Caco-2 (cell line): ENCODE measurements around the gene DRC7. TPM values are rescaled to one million over a fixed set of nuclear protein-coding genes. Genes with fewer than 3 reads are reported as not detected.
"Not testable (repeated sequence)": the region's sequence is repeated elsewhere in the genome, so short reads cannot be mapped to it uniquely, and the experiment has no call there.

Source experiments
- BruUV-seq: library from RNA; stranded (reverse); fragments of 400-500 nt; replicated peaks from 2 replicates; lab custom pipeline; 2021; lab: Mats Ljungman, UMichigan
- CTCF ChIA-PET: fragments of 300-600 bp; sonication (Branson Sonifier 250); formaldehyde crosslinking; loops from one replicate; lab custom pipeline; 2022; ENCODE audit warnings: antibody characterized with exemption; lab: Charles Lee
- POLR2A ChIA-PET: fragments of 300-600 bp; sonication (Branson Sonifier 250); formaldehyde crosslinking; loops from one replicate; lab custom pipeline; 2022; ENCODE audit warnings: antibody characterized with exemption; lab: Charles Lee
- DNase-seq, 2 experiments: peaks; one replicate each; pipeline versions ENCODE4 v3.0.0 to v3.0.0-alpha.2; 2020 to 2022
- H3K27me3 ChIP-seq: replicated peaks from 2 replicates; pipeline ENCODE4 v1.6.0; 2011; ENCODE audit warnings: low read length; ENCODE audit not compliant: control insufficient read depth, insufficient read depth
- H3K36me3 ChIP-seq: 2 replicates; pipeline ENCODE4 v1.5.1; 2011; ENCODE audit warnings: low read length; ENCODE audit not compliant: control insufficient read depth, insufficient read depth
- H3K4me1 ChIP-seq: fragments of 250-450 bp; sonication (Bioruptor Pico); 2 replicates; pipeline ENCODE4 v1.5.1; 2020; ENCODE audit warnings: mild to moderate bottlenecking
- H3K4me3 ChIP-seq: 2 replicates; pipeline ENCODE4 v1.5.1; 2011; ENCODE audit warnings: low read depth, mild to moderate bottlenecking, control low read depth, low read length
- H3K9me3 ChIP-seq: fragments of 250-450 bp; sonication (Bioruptor Pico); 2 replicates; pipeline ENCODE4 v1.5.1; 2020; ENCODE audit warnings: mild to moderate bottlenecking, moderate library complexity
- H3K27ac Mint-ChIP-seq: one replicate; pipeline ENCODE4 v1.8.0; 2022; ENCODE audit warnings: mixed read lengths; ENCODE audit not compliant: unreplicated experiment
- H3K27me3 Mint-ChIP-seq: one replicate; pipeline ENCODE4 v1.8.0; 2022; ENCODE audit warnings: mixed read lengths; ENCODE audit not compliant: insufficient read depth, unreplicated experiment
- H3K36me3 Mint-ChIP-seq: one replicate; pipeline ENCODE4 v1.8.0; 2022; ENCODE audit warnings: mild to moderate bottlenecking, mixed read lengths; ENCODE audit not compliant: insufficient read depth, unreplicated experiment
- H3K4me1 Mint-ChIP-seq: one replicate; pipeline ENCODE4 v1.8.0; 2022; ENCODE audit warnings: low read depth, mixed read lengths; ENCODE audit not compliant: unreplicated experiment
- H3K4me3 Mint-ChIP-seq: one replicate; pipeline ENCODE4 v1.8.0; 2022; ENCODE audit warnings: mild to moderate bottlenecking, moderate library complexity, mixed read lengths; ENCODE audit not compliant: unreplicated experiment
- H3K9me3 Mint-ChIP-seq: one replicate; pipeline ENCODE4 v1.8.0; 2022; ENCODE audit warnings: mixed read lengths; ENCODE audit not compliant: unreplicated experiment
- intact Hi-C: fragments of 100-400 bp; cut with micrococcal nuclease; formaldehyde crosslinking; loops from one replicate; pipeline ENCODE4 v1.10.0; 2022; ENCODE audit not compliant: unreplicated experiment
- total RNA-seq: library from RNA; stranded (reverse); gene quantifications from 2 replicates; pipeline ENCODE4 v1.2.3, GENCODE V29; 2022
- TF ChIP-seq, protein P1 (sequence below), 2 experiments: fragments of 200-600 bp in 1 of 2; IDR thresholded peaks; 1 replicate in 1 of 2; 2 replicates in 1 of 2; pipeline versions ENCODE4 v1.5.1 to v1.8.0; 2011 to 2022; ENCODE audit warnings: antibody characterized with exemption in 1 of 2, control low read depth in 1 of 2, inconsistent platforms in 1 of 2, low read depth in 1 of 2, low read length in 1 of 2, mild to moderate bottlenecking in 1 of 2, moderate library complexity in 1 of 2; ENCODE audit not compliant: insufficient read depth in 1 of 2, severe bottlenecking in 1 of 2, unreplicated experiment in 1 of 2

Gene DRC7
- total RNA-seq, 1 experiment from 2014 or later = 1.1 TPM

DNA sequence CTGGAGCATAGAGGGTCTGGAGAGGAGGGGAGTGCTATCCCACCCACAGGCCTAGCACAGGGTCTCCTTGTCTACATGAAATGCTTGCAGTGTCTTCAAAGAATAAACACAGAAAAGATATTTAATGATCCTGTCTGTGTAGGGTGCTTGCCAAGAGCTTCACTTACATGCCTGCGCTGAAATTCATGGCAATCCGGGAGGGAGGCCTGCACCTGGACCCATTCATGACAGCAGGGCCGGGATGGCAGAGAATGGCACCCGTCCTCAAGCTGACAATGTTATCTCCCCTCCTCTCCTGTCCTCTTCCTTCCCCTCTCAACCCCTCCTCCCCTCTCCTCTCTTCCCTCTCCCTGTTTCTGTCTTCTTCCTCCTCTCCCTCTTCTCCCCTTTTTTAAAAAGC is 24.4 kb upstream of the DRC7 start:
- Mint-ChIP-seq H3K27ac (no peak overlapping the region), H3K27me3 (no peaks in the 10 kb centered on the region), H3K4me1 (no peaks in the 10 kb centered on the region), H3K4me3 (no peak overlapping the region), H3K9me3 (no peaks in the 10 kb centered on the region), H3K36me3 (no peaks in the 10 kb centered on the region)
- POLR2A ChIA-PET = no interaction called here
- no peaks in the 10 kb centered on the region for H3K9me3 ChIP-seq
- DNase-seq = no peak
- no TSS peak for BruUV-seq
- CTCF ChIA-PET = interaction anchor here (0.6 to 1.4 kb wide), 2 partner anchors 193 to 237 kb away, joined by 3 to 4 read pairs; no protein-coding TSS in a partner anchor
- H3K27me3 ChIP-seq = no peaks in the 10 kb centered on the region
- peaks cover 16% of the 10 kb centered on the region for H3K4me1 ChIP-seq
- H3K36me3 ChIP-seq = no peaks in the 10 kb centered on the region
- H3K4me3 ChIP-seq = no peak overlapping the region
- intact Hi-C loops = no loop called here
- TF ChIP-seq, protein P1, sequence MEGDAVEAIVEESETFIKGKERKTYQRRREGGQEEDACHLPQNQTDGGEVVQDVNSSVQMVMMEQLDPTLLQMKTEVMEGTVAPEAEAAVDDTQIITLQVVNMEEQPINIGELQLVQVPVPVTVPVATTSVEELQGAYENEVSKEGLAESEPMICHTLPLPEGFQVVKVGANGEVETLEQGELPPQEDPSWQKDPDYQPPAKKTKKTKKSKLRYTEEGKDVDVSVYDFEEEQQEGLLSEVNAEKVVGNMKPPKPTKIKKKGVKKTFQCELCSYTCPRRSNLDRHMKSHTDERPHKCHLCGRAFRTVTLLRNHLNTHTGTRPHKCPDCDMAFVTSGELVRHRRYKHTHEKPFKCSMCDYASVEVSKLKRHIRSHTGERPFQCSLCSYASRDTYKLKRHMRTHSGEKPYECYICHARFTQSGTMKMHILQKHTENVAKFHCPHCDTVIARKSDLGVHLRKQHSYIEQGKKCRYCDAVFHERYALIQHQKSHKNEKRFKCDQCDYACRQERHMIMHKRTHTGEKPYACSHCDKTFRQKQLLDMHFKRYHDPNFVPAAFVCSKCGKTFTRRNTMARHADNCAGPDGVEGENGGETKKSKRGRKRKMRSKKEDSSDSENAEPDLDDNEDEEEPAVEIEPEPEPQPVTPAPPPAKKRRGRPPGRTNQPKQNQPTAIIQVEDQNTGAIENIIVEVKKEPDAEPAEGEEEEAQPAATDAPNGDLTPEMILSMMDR (IDR thresholded peaks at IDR 0.05; ENCODE audit: insufficient read depth in 1 of 2, low read depth in 1 of 2, low read length in 1 of 2, severe bottlenecking in 1 of 2, unreplicated experiment in 1 of 2) = no peak

GRCh38 chr16:57671451-57671850 is 23.2 kb upstream of the DRC7 start:
- H3K9me3 ChIP-seq, H3K27me3 Mint-ChIP-seq, POLR2A ChIA-PET: not testable (repeated sequence)

DNA sequence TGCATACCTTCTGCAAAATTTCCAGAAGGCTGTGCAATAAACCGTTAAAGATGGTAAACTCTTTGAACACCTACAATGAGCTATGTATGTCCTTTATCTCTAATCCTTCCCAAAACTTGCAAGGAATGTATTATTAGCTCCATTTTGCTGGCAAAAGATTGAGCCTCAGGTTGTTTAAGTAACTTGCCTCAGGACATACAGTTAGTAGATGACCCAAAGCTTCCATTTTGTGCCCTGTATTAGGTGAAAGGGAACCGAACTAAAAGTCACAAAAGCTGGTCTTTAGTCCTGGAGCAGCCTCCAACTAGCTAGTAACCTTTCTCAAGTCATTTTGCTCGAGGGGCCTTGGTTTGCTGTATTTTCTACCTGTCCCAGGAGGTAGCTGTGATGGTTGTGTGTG is 22.2 kb upstream of the DRC7 start:
- H3K9me3 ChIP-seq = no peaks in the 10 kb centered on the region
- Mint-ChIP-seq H3K27me3 (no peaks in the 10 kb centered on the region), H3K9me3 (no peaks in the 10 kb centered on the region), H3K4me1 (peaks cover 18% of the 10 kb centered on the region), H3K4me3 (no peak overlapping the region), H3K36me3 (no peaks in the 10 kb centered on the region), H3K27ac (no peak overlapping the region)
- no TSS peak for BruUV-seq
- CTCF ChIA-PET = interaction anchor here (0.8 to 2.5 kb wide), 5 partner anchors 29 to 191 kb away, joined by 3 to 9 read pairs (median 3); no protein-coding TSS in a partner anchor
- H3K4me3 ChIP-seq = no peak overlapping the region
- POLR2A ChIA-PET = interaction anchor here (0.6 kb wide), 2 partner anchors 63 to 352 kb away, joined by 4 to 5 read pairs; partner anchors contain the start of gene KATNB1
- DNase-seq = no peak
- intact Hi-C loops = no loop called here
- H3K36me3 ChIP-seq = no peaks in the 10 kb centered on the region
- H3K4me1 ChIP-seq = peaks cover 28% of the 10 kb centered on the region
- no peaks in the 10 kb centered on the region for H3K27me3 ChIP-seq
- TF ChIP-seq, protein P1 (IDR thresholded peaks at IDR 0.05; ENCODE audit: insufficient read depth in 1 of 2, low read depth in 1 of 2, low read length in 1 of 2, severe bottlenecking in 1 of 2, unreplicated experiment in 1 of 2) = no peak

More at GRCh38 chr16:57671451-57671850, 23.2 kb upstream of the DRC7 start:
- DNase-seq, intact Hi-C loops, H3K9me3 Mint-ChIP-seq, BruUV-seq, H3K27me3 ChIP-seq, H3K27ac Mint-ChIP-seq, H3K4me3 Mint-ChIP-seq, H3K4me3 ChIP-seq, H3K36me3 Mint-ChIP-seq, H3K36me3 ChIP-seq: not testable (repeated sequence)
- H3K4me1 Mint-ChIP-seq = peaks cover 11% of the 10 kb centered on the region
- CTCF ChIA-PET = interaction anchor here (1.2 to 2.5 kb wide), 2 partner anchors 29 to 80 kb away, joined by 5 to 9 read pairs; no protein-coding TSS in a partner anchor
- H3K4me1 ChIP-seq = peaks cover 25% of the 10 kb centered on the region
